ENCODE measurements around the gene PDGFD.

PDGFD gene

GRCh38 chr11:103872748-103873147, 291.2 kb downstream of the PDGFD start:
- no peak for DNase-seq

GRCh38 chr11:103871923-103872551, 291.9 kb downstream of the PDGFD start:
- no peak for DNase-seq

DNA sequence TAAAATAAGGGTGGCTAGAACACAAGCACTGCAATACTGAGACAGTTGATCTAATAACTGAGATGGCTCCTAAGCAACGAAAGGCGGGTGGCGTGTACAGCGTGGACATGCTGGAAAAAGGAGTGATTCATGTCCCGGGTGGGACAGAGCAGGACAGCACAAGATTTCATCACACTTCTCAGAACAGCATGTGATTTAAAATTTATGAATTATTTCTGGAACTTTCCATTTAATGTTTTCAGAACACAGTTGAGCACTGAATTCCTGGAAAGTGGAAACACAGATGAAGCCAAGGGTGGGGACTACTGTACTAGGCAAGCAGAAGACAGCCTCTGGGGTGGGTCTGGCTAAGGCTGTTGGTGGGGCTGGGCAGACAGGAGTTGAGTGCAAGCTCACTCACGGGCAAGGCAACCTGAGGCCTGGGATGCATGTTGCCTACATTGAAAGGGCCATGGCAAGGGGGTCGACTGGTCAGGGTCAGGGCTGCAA, 293.1 kb downstream of the PDGFD start:
- no peak for DNase-seq

- DNase-seq = no peak
Measured at GRCh38 chr11:103867481-103867880, 296.5 kb downstream of the PDGFD start.

- DNase-seq = no peak
Measured at GRCh38 chr11:103863497-103863896, 300.4 kb downstream of the PDGFD start.

DNA sequence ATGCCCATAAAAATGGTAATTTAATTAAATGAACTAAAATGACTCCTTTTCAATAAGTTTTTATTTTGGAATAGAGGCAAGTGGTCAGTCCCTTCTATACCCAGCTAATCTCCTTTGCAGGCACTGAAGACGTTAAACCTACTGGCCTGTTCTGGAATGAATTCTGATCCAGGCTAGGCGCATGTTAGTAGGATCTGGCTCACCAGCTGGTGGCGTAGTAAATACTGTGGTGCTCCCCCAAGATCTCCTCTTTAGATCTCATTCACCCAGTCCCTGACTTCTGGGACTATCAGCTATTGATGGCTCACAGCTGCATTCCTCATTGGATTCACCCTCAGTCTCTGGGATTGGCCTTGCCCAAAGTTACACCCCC, 301.2 kb downstream of the PDGFD start:
- DNase-seq = no peak

DNA sequence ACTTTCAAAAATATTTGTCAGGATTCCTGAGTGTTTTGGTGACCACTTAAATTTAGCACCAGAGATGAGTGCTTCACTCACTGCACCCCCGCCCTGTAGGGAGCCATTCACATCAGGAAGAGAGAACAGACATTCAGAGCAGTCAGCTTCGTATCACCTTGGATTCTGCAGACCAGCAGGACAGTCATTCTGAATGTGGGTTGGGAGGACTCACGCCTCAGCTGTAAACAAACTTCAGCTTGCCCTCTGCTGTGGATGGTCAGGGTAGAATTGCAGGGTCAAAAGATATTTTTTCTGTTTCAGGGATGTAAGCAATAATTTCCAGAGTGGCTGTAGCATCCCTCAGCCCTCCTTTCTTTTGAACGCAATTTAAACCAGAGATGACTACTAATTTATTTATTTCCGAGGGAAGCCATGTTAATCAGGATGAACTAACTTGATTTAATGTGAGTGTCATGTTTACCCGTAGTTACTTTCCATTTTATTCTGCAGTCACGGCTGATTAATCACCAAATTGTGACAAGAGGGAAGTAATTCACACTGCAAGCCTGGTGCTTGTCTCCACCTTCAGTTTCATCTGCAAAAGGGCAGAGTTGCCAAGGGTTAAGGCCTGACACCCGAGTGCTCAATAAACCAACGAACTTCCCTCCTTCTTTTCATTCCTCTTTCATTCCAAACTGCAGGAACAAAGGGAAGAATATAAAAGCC, 301.7 kb downstream of the PDGFD start:
- no peak for DNase-seq

All from stimulated activated CD4-positive, alpha-beta T cell treated with anti-CD3 and anti-CD28 coated beads, Interleukin-2, amount 100 ng/mL, for 24 hours (primary cell).